ENCODE data around the gene LZTR1.

LZTR1 gene

DNA sequence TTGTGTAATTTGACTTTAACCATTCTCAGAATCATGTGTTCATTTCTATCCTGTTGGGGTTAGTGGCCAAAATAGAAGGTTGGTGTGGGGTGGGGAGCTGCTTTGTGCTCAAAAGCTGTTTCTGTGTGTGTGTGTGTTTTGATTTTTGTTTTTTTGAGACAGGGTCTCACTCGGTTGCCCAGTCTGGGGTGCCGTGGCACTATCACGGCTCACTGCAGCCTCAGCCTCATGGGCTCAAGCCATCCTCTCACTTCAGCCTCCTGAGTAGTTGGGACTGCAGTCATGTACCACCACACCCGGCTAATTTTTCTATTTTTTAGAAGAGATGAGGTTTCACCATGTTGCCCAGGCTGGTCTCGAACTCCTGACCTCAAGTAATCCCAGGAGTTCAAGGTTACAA, 33.1 kb upstream of the LZTR1 start:
- no peak for TF ChIP-seq EZH2phosphoT487 (IDR thresholded peaks at IDR 0.05; ENCODE audit: borderline replicate concordance)
- TF ChIP-seq, protein P1, sequence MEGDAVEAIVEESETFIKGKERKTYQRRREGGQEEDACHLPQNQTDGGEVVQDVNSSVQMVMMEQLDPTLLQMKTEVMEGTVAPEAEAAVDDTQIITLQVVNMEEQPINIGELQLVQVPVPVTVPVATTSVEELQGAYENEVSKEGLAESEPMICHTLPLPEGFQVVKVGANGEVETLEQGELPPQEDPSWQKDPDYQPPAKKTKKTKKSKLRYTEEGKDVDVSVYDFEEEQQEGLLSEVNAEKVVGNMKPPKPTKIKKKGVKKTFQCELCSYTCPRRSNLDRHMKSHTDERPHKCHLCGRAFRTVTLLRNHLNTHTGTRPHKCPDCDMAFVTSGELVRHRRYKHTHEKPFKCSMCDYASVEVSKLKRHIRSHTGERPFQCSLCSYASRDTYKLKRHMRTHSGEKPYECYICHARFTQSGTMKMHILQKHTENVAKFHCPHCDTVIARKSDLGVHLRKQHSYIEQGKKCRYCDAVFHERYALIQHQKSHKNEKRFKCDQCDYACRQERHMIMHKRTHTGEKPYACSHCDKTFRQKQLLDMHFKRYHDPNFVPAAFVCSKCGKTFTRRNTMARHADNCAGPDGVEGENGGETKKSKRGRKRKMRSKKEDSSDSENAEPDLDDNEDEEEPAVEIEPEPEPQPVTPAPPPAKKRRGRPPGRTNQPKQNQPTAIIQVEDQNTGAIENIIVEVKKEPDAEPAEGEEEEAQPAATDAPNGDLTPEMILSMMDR (conservative IDR thresholded peaks at IDR 0.05; ENCODE audit: low read length): no peak
- no peak overlapping the region for H3K9ac ChIP-seq (ENCODE audit: low read depth, low read length, poor library complexity, severe bottlenecking)
- peaks cover 80% of the 10 kb centered on the region for H4K20me1 ChIP-seq (ENCODE audit: insufficient read depth, low read length, poor library complexity, severe bottlenecking)
- H3K4me1 ChIP-seq (ENCODE audit: insufficient read depth, low read length, poor library complexity, severe bottlenecking): peaks cover 7% of the 10 kb centered on the region
- H3K4me3 ChIP-seq (ENCODE audit: low read length, poor library complexity, severe bottlenecking): no peak overlapping the region
- H3K36me3 ChIP-seq (ENCODE audit: insufficient read depth, low read length): peaks cover 84% of the 10 kb centered on the region
- no peaks in the 10 kb centered on the region for H3F3A ChIP-seq (ENCODE audit: low read depth)
- H3K27me3 ChIP-seq (ENCODE audit: insufficient read depth, low read length, poor library complexity, severe bottlenecking): no peaks in the 10 kb centered on the region
- H3K9me3 ChIP-seq (ENCODE audit: insufficient read depth, low read depth, low read length): no peaks in the 10 kb centered on the region
- H2AFZ ChIP-seq (ENCODE audit: low read length): no peak overlapping the region
- peaks cover 87% of the 10 kb centered on the region for H3K79me2 ChIP-seq (ENCODE audit: insufficient read depth, low read length)
- no peaks in the 10 kb centered on the region for H3K9me2 ChIP-seq (replicated peaks; ENCODE audit: low read depth, low read length)
- H3K4me2 ChIP-seq (ENCODE audit: low read depth, low read length, poor library complexity, severe bottlenecking): no peak overlapping the region

DNA sequence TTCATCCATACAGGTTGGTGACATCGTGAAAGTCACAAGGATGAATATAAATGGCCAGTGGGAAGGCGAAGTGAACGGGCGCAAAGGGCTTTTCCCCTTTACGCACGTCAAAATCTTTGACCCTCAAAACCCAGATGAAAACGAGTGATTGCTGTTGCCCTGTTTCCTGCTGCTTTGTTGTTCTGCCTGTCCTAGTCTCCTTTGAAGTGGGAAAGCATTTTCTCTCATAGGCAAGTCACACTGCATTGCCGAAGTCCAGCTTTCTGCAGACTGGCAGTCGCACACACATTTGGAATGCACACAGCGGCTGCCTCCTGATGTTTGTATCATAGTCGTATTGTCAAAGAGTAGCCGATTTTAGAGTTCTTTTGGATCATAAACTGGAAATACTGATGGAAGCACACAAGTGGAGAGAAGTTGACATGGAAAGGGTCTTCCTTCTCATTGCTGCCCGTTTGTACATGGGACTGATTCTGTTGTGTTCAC, 32.4 kb upstream of the LZTR1 start:
- Histone ChIP-seq H4K20me1 (ENCODE audit: insufficient read depth, low read length, poor library complexity, severe bottlenecking) (peaks cover 76% of the 10 kb centered on the region), H3K27me3 (ENCODE audit: insufficient read depth, low read length, poor library complexity, severe bottlenecking) (no peaks in the 10 kb centered on the region), H2AFZ (ENCODE audit: low read length) (no peak overlapping the region), H3K9me2 (replicated peaks; ENCODE audit: low read depth, low read length) (no peaks in the 10 kb centered on the region), H3F3A (ENCODE audit: low read depth) (no peaks in the 10 kb centered on the region), H3K36me3 (ENCODE audit: insufficient read depth, low read length) (peaks cover 89% of the 10 kb centered on the region), H3K4me3 (ENCODE audit: low read length, poor library complexity, severe bottlenecking) (no peak overlapping the region), H3K79me2 (ENCODE audit: insufficient read depth, low read length) (peaks cover 79% of the 10 kb centered on the region), H3K4me1 (ENCODE audit: insufficient read depth, low read length, poor library complexity, severe bottlenecking) (peaks cover 7% of the 10 kb centered on the region), H3K4me2 (ENCODE audit: low read depth, low read length, poor library complexity, severe bottlenecking) (peak overlapping the region; percentile 18), H3K9me3 (ENCODE audit: insufficient read depth, low read depth, low read length) (no peaks in the 10 kb centered on the region), H3K9ac (ENCODE audit: low read depth, low read length, poor library complexity, severe bottlenecking) (no peak overlapping the region)
- TF ChIP-seq, protein P1 (conservative IDR thresholded peaks at IDR 0.05; ENCODE audit: low read length): no peak
- no peak for TF ChIP-seq EZH2phosphoT487 (IDR thresholded peaks at IDR 0.05; ENCODE audit: borderline replicate concordance)

DNA sequence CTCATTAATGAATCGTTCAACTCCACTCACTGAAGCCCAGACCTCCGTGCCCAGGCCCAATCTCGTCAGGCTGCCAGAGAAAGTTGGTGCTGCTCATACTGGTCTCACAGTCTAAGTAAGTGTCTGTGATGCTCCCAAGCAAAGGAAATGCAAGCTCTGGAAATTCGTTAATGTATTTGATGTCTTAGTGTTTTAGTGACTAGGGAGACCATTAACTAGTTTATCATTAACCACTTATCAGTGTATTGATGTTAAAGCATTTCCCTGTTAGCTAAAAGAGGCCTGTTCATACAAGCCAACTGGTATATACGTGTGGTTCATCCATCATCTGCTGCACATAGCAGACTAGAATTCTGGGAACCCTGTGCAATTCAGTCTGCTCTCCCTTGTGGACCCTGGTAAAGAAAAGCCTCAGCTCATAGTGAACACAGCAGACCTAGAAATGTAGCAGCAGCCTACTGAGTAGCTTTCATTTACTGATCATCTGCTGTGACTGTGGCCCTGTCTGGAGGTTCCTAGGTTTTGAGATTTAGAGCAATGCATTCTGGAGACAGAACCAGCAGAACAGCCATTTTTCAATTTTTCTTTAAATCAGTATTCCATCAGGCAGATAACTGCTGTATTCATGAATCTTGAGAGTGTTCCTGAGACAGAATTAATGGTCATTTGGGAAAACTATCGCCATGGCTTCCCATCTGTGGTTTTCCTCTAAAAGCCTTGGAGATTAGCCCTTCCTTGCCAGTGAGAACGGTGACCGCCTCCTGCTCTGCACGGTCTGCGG, 30.8 kb upstream of the LZTR1 start:
- TF ChIP-seq, protein P1 (conservative IDR thresholded peaks at IDR 0.05; ENCODE audit: low read length): no peak
- TF ChIP-seq EZH2phosphoT487 (IDR thresholded peaks at IDR 0.05; ENCODE audit: borderline replicate concordance): no peak
- Histone ChIP-seq H2AFZ (ENCODE audit: low read length) (no peak overlapping the region), H4K20me1 (ENCODE audit: insufficient read depth, low read length, poor library complexity, severe bottlenecking) (peaks cover 60% of the 10 kb centered on the region), H3K79me2 (ENCODE audit: insufficient read depth, low read length) (peaks cover 63% of the 10 kb centered on the region), H3F3A (ENCODE audit: low read depth) (no peaks in the 10 kb centered on the region), H3K4me2 (ENCODE audit: low read depth, low read length, poor library complexity, severe bottlenecking) (no peak overlapping the region), H3K27me3 (ENCODE audit: insufficient read depth, low read length, poor library complexity, severe bottlenecking) (no peaks in the 10 kb centered on the region), H3K4me1 (ENCODE audit: insufficient read depth, low read length, poor library complexity, severe bottlenecking) (no peaks in the 10 kb centered on the region), H3K9me3 (ENCODE audit: insufficient read depth, low read depth, low read length) (no peaks in the 10 kb centered on the region), H3K4me3 (ENCODE audit: low read length, poor library complexity, severe bottlenecking) (no peak overlapping the region), H3K9ac (ENCODE audit: low read depth, low read length, poor library complexity, severe bottlenecking) (no peak overlapping the region), H3K9me2 (replicated peaks; ENCODE audit: low read depth, low read length) (no peaks in the 10 kb centered on the region), H3K36me3 (ENCODE audit: insufficient read depth, low read length) (peaks cover 76% of the 10 kb centered on the region)
